SJCRH30 (cell line): ENCODE data around the gene CCSER2. TPM values are rescaled to one million over a fixed set of nuclear protein-coding genes. Genes with fewer than 3 reads are reported as not detected.

Experiments used
- DNase-seq, 2 experiments: peaks; one replicate each; pipeline ENCODE4 v3.0.0-alpha.2; 2015 to 2020
- H3K27ac ChIP-seq: fragments of 250-450 bp; sonication (Bioruptor Pico); 2 replicates; pipeline ENCODE4 v1.5.1; 2020; ENCODE audit warnings: mild to moderate bottlenecking, moderate library complexity
- H3K27me3 ChIP-seq: fragments of 250-450 bp; sonication (Bioruptor Pico); 2 replicates; pipeline ENCODE4 v1.5.1; 2020; ENCODE audit warnings: mild to moderate bottlenecking, moderate library complexity
- H3K36me3 ChIP-seq: fragments of 250-450 bp; sonication (Bioruptor Pico); 2 replicates; pipeline ENCODE4 v1.5.1; 2020; ENCODE audit warnings: mild to moderate bottlenecking, moderate library complexity
- H3K4me1 ChIP-seq: fragments of 250-450 bp; sonication (Bioruptor Pico); 2 replicates; pipeline ENCODE4 v1.5.1; 2020; ENCODE audit warnings: mild to moderate bottlenecking, moderate library complexity
- H3K4me3 ChIP-seq: fragments of 250-450 bp; sonication (Bioruptor Pico); 2 replicates; pipeline ENCODE4 v1.5.1; 2020; ENCODE audit warnings: mild to moderate bottlenecking, moderate library complexity
- H3K9me3 ChIP-seq: fragments of 250-450 bp; sonication (Bioruptor Pico); replicated peaks from 2 replicates; pipeline ENCODE4 v1.5.1; 2020; ENCODE audit warnings: mild to moderate bottlenecking, moderate library complexity
- total RNA-seq: library from RNA; depleted of rRNA; stranded (reverse); fragments of >200 nt; shearing (Covaris generic); gene quantifications from 2 replicates; pipeline ENCODE4 v1.2.3, GENCODE V29; 2014

The CCSER2 gene
- total RNA-seq, 1 experiment from 2014 or later = 16.5 TPM

DNA sequence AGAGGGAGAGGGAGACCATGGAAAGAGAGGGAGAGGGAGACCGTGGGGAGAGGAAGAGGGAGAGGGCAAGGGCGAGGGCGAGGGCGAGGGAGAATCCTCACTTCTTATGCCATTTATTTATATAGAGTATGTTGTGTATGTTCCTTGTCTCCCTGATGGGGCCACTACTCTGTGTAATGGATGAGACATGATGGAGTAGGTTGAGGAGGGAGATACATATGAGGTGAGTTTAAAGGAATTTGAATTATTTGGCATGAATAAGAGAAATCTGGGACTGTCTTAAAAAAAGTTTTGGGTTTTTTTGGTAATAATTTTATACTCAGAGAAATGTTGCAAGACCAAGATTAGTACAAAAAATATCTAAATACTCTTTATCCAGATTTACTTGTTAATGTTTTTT, 20.1 kb downstream of the CCSER2 start:
- no peak overlapping the region for H3K4me3 ChIP-seq
- no peaks in the 10 kb centered on the region for H3K4me1 ChIP-seq
- H3K9me3 ChIP-seq = no peaks in the 10 kb centered on the region
- DNase-seq = no peak
- no peaks in the 10 kb centered on the region for H3K27me3 ChIP-seq
- no peaks in the 10 kb centered on the region for H3K36me3 ChIP-seq
- H3K27ac ChIP-seq = no peak overlapping the region

GRCh38 chr10:84348860-84349259, 20.5 kb downstream of the CCSER2 start:
- no peak overlapping the region for H3K27ac ChIP-seq
- no peaks in the 10 kb centered on the region for H3K27me3 ChIP-seq
- H3K4me3 ChIP-seq = no peak overlapping the region
- no peaks in the 10 kb centered on the region for H3K36me3 ChIP-seq
- DNase-seq = no peak
- no peaks in the 10 kb centered on the region for H3K4me1 ChIP-seq
- no peaks in the 10 kb centered on the region for H3K9me3 ChIP-seq

GRCh38 chr10:84352251-84352842, 24.0 kb downstream of the CCSER2 start:
- H3K27ac ChIP-seq = no peak overlapping the region
- no peaks in the 10 kb centered on the region for H3K9me3 ChIP-seq
- H3K36me3 ChIP-seq = no peaks in the 10 kb centered on the region
- peak; percentile 29 to 58 for DNase-seq
- no peak overlapping the region for H3K4me3 ChIP-seq
- no peaks in the 10 kb centered on the region for H3K27me3 ChIP-seq
- no peaks in the 10 kb centered on the region for H3K4me1 ChIP-seq

DNA sequence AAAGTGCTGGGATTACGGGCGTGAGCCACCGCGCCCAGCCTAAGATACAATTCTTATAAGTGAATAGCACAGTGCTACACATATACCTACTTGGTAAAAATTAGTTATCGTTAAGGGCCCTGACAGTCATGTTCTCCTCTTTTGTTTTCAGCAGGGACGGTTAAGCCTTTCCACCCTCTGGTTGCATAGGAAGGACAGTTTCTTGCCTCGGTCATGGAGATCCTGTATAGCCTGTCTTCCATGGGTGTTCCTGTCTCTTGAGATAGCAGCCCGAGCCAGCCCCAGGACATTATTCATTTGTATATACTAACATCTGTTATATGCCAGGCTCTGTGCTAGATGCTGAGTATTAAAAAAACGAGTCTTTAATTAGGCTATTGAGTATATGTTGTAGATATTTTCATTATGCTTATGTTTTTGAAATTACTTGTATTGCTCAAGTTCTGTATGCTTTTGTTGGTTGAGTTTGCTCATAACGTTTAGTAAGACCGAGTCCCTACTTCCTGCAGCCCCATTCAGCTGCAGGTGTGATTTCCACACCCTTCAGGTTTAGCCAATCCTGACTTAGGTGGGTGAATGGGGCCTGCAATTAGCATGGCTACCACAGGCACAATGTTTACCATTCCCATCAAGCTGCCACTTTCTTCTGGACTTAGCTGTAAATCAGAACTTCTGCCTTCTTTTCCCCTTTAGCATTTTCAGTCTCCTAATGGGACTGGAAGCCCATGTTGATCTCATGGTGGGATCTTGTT, 24.8 kb downstream of the CCSER2 start:
- Histone ChIP-seq H3K9me3 (no peaks in the 10 kb centered on the region), H3K36me3 (no peaks in the 10 kb centered on the region), H3K27ac (no peak overlapping the region), H3K4me1 (no peaks in the 10 kb centered on the region), H3K4me3 (no peak overlapping the region), H3K27me3 (no peaks in the 10 kb centered on the region)
- no peak for DNase-seq

GRCh38 chr10:84354623-84355022, 26.2 kb downstream of the CCSER2 start:
- Histone ChIP-seq H3K4me1 (no peaks in the 10 kb centered on the region), H3K36me3 (no peaks in the 10 kb centered on the region), H3K27ac (no peak overlapping the region), H3K4me3 (no peak overlapping the region), H3K27me3 (no peaks in the 10 kb centered on the region), H3K9me3 (no peaks in the 10 kb centered on the region)
- DNase-seq = no peak

- Histone ChIP-seq H3K4me1 (no peaks in the 10 kb centered on the region), H3K36me3 (no peaks in the 10 kb centered on the region), H3K9me3 (no peaks in the 10 kb centered on the region), H3K4me3 (no peak overlapping the region), H3K27ac (no peak overlapping the region), H3K27me3 (no peaks in the 10 kb centered on the region)
- DNase-seq = no peak
These were observed 26.7 kb downstream of the CCSER2 start for GRCh38 chr10:84355106-84355505.

DNA sequence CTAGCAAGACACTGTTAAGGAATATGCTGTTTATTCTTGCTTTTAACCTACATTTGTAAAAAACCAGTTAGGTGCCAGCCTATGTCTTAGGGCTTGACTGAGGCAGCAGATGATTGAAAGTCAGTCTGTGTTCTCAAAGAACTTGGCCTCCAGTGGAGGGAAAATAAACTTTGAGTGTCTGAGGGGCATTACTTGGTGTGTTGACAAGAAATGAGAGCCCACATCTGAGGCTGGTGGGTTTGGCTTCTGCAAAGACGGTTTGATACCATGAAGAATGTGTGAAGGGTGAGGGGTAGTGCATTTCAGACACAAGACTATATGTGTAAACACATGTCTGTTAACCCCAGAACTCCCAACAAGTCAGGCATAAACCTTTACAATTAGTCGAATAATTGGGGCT, 28.5 kb downstream of the CCSER2 start:
- no peaks in the 10 kb centered on the region for H3K36me3 ChIP-seq
- H3K9me3 ChIP-seq = no peaks in the 10 kb centered on the region
- H3K4me1 ChIP-seq = no peaks in the 10 kb centered on the region
- no peak overlapping the region for H3K27ac ChIP-seq
- H3K4me3 ChIP-seq = no peak overlapping the region
- no peak for DNase-seq
- no peaks in the 10 kb centered on the region for H3K27me3 ChIP-seq

DNA sequence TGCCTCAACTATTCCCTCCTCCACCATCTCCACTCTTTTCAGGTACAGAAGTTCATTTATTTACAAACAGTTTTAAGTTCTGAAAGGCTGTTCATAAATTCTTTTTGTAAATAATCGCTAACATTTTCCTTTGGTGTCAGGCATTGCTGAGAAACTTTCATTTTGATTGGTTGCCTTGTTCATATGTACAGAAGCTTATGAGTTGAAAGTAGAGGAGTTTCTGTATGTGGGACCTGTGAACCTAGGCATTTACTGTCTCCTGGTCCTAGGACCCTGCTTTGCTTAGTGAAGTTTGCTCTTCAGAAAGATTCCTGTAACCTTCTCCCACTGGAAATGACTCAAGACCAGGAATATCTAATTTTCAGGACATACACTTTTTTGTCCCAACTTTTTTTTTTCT, 30.4 kb downstream of the CCSER2 start:
- no peak overlapping the region for H3K4me3 ChIP-seq
- DNase-seq = no peak
- no peak overlapping the region for H3K27ac ChIP-seq
- H3K4me1 ChIP-seq = no peaks in the 10 kb centered on the region
- H3K27me3 ChIP-seq = no peaks in the 10 kb centered on the region
- no peaks in the 10 kb centered on the region for H3K9me3 ChIP-seq
- no peaks in the 10 kb centered on the region for H3K36me3 ChIP-seq

DNA sequence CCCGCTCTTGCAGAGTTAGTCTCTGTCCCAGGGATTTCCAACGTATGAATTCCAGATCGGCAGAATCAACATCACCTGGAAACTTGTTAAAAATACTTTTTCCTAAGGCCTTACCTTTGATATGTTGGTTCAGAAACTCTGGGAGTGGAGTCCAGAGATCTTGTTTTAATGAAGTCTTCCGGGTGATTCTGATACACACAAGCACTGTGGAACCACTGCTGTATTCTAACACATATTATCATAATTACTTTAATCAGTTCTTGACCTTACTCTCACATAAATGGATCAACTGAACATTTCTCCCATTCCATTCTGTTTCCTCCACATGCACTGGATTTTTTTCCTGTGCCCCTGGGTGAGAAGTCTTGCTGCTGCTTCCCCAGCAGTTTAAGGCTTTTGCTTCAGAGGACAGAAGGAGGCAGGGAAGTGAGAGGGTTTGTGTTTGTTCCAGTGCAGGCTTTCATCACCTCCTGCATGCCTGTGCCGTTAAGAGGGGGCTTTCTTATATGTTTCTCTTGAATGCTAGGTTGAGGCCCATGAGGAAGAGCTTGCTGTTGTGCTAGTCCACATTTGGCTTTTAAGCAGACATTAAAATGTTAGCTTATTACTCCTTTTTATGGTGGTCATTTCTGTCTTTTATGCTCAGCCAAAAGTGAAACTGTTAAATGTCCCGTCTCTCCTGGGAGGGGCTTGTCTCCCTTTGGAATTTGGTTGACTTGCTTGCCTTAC, 32.4 kb downstream of the CCSER2 start:
- Histone ChIP-seq H3K9me3 (no peaks in the 10 kb centered on the region), H3K36me3 (no peaks in the 10 kb centered on the region), H3K27me3 (no peaks in the 10 kb centered on the region), H3K27ac (no peak overlapping the region), H3K4me3 (no peak overlapping the region), H3K4me1 (no peaks in the 10 kb centered on the region)
- no peak for DNase-seq

GRCh38 chr10:84365335-84365881, 37.0 kb downstream of the CCSER2 start:
- Histone ChIP-seq H3K4me3 (no peak overlapping the region), H3K27ac (no peak overlapping the region), H3K9me3 (no peaks in the 10 kb centered on the region), H3K27me3 (no peaks in the 10 kb centered on the region), H3K4me1 (no peaks in the 10 kb centered on the region), H3K36me3 (no peaks in the 10 kb centered on the region)
- no peak for DNase-seq

DNA sequence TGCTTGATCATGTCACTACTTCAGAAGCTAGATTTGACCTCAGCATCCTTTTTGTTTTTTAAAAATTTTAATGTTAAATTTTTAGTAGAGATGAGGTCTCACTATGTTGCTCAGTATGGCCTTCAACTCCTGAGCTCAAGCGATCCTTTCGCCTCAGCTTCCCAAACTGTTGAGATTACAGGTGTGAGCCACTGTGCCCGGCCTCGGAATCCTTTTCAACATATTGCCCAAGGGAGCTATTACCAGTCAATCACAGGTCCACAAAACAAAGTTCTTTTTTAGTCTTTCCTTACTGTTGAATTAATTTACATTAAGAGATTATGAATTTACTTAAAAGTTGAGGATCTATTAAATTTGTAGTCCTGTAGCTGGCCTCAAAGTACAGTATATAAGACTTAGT, 37.7 kb downstream of the CCSER2 start:
- no peak overlapping the region for H3K4me3 ChIP-seq
- no peak for DNase-seq
- no peaks in the 10 kb centered on the region for H3K9me3 ChIP-seq
- H3K27ac ChIP-seq = no peak overlapping the region
- no peaks in the 10 kb centered on the region for H3K4me1 ChIP-seq
- H3K27me3 ChIP-seq = no peaks in the 10 kb centered on the region
- H3K36me3 ChIP-seq = no peaks in the 10 kb centered on the region

DNA sequence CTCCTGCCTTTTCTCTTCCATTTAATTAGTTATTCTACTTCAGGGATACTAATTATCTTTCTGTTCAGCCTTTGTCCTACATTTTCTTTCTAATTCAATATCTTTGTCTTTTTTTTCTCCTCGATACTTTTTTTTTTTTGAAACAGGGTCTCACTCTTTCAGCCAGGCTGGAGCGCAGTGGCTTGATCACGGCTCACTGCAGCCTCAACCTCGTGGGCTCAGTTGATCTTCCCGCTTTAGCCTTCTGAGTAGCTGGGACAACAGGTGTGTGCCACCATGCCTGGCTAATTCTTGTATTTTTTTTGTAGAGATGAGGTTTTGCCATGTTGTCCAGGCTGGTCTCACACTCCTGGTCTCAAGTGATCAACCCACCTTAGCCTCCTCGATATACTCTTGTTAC, 38.9 kb downstream of the CCSER2 start:
- peak in 1 of 2 experiments; percentile 2 for DNase-seq
- Histone ChIP-seq H3K27me3 (no peaks in the 10 kb centered on the region), H3K4me3 (no peak overlapping the region), H3K4me1 (no peaks in the 10 kb centered on the region), H3K36me3 (no peaks in the 10 kb centered on the region), H3K27ac (no peak overlapping the region), H3K9me3 (no peaks in the 10 kb centered on the region)

GRCh38 chr10:84368828-84369227, 40.4 kb downstream of the CCSER2 start:
- Histone ChIP-seq H3K27me3 (no peaks in the 10 kb centered on the region), H3K36me3 (no peaks in the 10 kb centered on the region), H3K27ac (no peak overlapping the region), H3K4me3 (no peak overlapping the region), H3K4me1 (no peaks in the 10 kb centered on the region), H3K9me3 (no peaks in the 10 kb centered on the region)
- no peak for DNase-seq

DNA sequence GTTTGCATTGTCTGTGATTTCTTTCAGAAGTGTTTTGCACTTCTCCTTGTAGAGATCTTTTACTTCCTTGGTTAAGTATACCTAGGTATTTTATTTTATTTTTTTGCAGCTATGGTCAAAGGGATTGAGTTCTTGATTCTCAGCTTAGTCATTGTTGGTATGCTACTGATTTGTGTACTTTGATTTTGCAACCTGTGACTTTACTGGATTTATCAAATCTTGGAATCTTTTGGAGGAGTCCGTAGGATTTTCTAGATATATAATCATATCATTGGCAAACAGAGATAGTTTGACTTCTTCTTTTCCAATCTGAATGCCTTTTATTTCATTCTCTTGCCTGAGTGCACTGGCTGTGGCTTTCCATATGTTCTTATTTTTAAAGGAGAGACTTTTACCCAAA, 41.9 kb downstream of the CCSER2 start:
- H3K9me3 ChIP-seq = no peaks in the 10 kb centered on the region
- no peaks in the 10 kb centered on the region for H3K4me1 ChIP-seq
- no peak overlapping the region for H3K4me3 ChIP-seq
- H3K36me3 ChIP-seq = 0 out of 2 replicates have a peak, but pooled peaks cover 3% of the 10 kb centered on the region
- no peak overlapping the region for H3K27ac ChIP-seq
- H3K27me3 ChIP-seq = no peaks in the 10 kb centered on the region
- DNase-seq = no peak

DNA sequence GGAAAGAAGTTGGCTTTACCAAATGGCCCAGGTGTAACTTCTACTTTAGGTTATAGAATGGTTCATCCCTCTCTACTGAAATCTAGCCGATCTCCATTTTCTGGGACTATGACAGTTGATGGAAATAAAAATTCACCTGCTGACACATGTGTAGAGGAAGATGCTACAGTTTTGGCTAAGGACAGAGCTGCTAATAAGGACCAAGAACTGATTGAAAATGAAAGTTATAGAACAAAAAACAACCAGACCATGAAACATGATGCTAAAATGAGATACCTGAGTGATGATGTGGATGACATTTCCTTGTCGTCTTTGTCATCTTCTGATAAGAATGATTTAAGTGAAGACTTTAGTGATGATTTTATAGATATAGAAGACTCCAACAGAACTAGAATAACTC, 43.6 kb downstream of the CCSER2 start:
- DNase-seq = no peak
- 0 out of 2 replicates have a peak, but pooled peaks cover 3% of the 10 kb centered on the region for H3K36me3 ChIP-seq
- H3K4me1 ChIP-seq = no peaks in the 10 kb centered on the region
- H3K27me3 ChIP-seq = no peaks in the 10 kb centered on the region
- H3K4me3 ChIP-seq = no peak overlapping the region
- no peaks in the 10 kb centered on the region for H3K9me3 ChIP-seq
- H3K27ac ChIP-seq = no peak overlapping the region
